IMR-90 (cell line): ENCODE measurements around the gene BTBD10. TPM values are rescaled to one million over a fixed set of nuclear protein-coding genes. Genes with fewer than 3 reads are reported as not detected.

ENCODE experiments used
- ATAC-seq: fragments of 200-7000 bp; cut with Tn5 transposase; 2 replicates; pipeline ENCODE4 v1.9.1; 2020; ENCODE audit warnings: low read depth, mild to moderate bottlenecking, moderate library complexity
- BruUV-seq: library from RNA; stranded (reverse); fragments of 400-500 nt; replicated peaks from 2 replicates; lab custom pipeline; 2021; lab: Mats Ljungman, UMichigan
- CTCF ChIA-PET: fragments of 300-600 bp; formaldehyde crosslinking; extraction: SDS; loops from one replicate; lab custom pipeline; 2021; ENCODE audit warnings: antibody characterized with exemption; lab: Yijun Ruan, JAX
- POLR2A ChIA-PET: fragments of 300-600 bp; sonication (Branson Sonifier 250); formaldehyde crosslinking; loops from one replicate; lab custom pipeline; 2022; ENCODE audit warnings: antibody characterized with exemption; ENCODE audit not compliant: unreplicated experiment; lab: Charles Lee
- DNase-seq: peaks from one replicate; pipeline ENCODE4 v3.0.0; 2013
- H2AFZ ChIP-seq: replicated peaks from 2 replicates; pipeline ENCODE3; 2013; ENCODE audit warnings: low read length, mild to moderate bottlenecking; ENCODE audit not compliant: poor library complexity
- H2AK5ac ChIP-seq: 2 replicates; pipeline ENCODE4 v1.6.1; 2013; ENCODE audit warnings: low read depth, low read length, inconsistent platforms
- H2AK9ac ChIP-seq: replicated peaks from 2 replicates; pipeline ENCODE3; 2013; ENCODE audit warnings: mild to moderate bottlenecking, low read depth, low read length, moderate library complexity; ENCODE audit not compliant: poor library complexity
- H2BK120ac ChIP-seq: 2 replicates; pipeline ENCODE4 v1.6.1; 2013; ENCODE audit warnings: low read depth, low read length, inconsistent platforms
- H2BK15ac ChIP-seq: 3 replicates; pipeline ENCODE4 v1.6.1; 2013; ENCODE audit warnings: low read depth, low read length, inconsistent platforms
- H2BK20ac ChIP-seq: 2 replicates; pipeline ENCODE4 v1.6.1; 2013; ENCODE audit warnings: low read depth, mild to moderate bottlenecking, inconsistent platforms, low read length, moderate library complexity
- H2BK5ac ChIP-seq: 2 replicates; pipeline ENCODE4 v1.6.1; 2013; ENCODE audit warnings: mild to moderate bottlenecking, low read depth, low read length, inconsistent platforms; ENCODE audit not compliant: poor library complexity, severe bottlenecking
- H3K14ac ChIP-seq: replicated peaks from 2 replicates; pipeline ENCODE4 v1.6.1; 2013; ENCODE audit warnings: low read depth, low read length, inconsistent platforms
- H3K18ac ChIP-seq: 2 replicates; pipeline ENCODE4 v1.6.1; 2013; ENCODE audit warnings: low read depth, low read length, control low read depth
- H3K23ac ChIP-seq: 2 replicates; pipeline ENCODE4 v1.6.1; 2013; ENCODE audit warnings: low read depth, low read length, inconsistent platforms
- H3K27ac ChIP-seq: 2 replicates; pipeline ENCODE4 v1.5.1; 2013; ENCODE audit warnings: mild to moderate bottlenecking, control low read depth, low read length; ENCODE audit not compliant: insufficient read depth
- H3K27me3 ChIP-seq: 2 replicates; pipeline ENCODE4 v1.6.1; 2013; ENCODE audit warnings: low read length; ENCODE audit not compliant: control insufficient read depth, insufficient read depth
- H3K36me3 ChIP-seq: 2 replicates; pipeline ENCODE4 v1.6.1; 2013; ENCODE audit warnings: low read length, mixed read lengths; ENCODE audit not compliant: control insufficient read depth, insufficient read depth
- H3K4ac ChIP-seq: 2 replicates; pipeline ENCODE4 v1.6.1; 2013; ENCODE audit warnings: low read depth, low read length, inconsistent platforms
- H3K4me1 ChIP-seq: 2 replicates; pipeline ENCODE4 v1.6.1; 2013; ENCODE audit warnings: low read length, mixed read lengths; ENCODE audit not compliant: control insufficient read depth, insufficient read depth
- H3K4me2 ChIP-seq: 2 replicates; pipeline ENCODE4 v1.6.1; 2013; ENCODE audit warnings: low read depth, mild to moderate bottlenecking, control low read depth, low read length, moderate library complexity
- H3K4me3 ChIP-seq: 2 replicates; pipeline ENCODE4 v1.5.1; 2013; ENCODE audit warnings: low read depth, mild to moderate bottlenecking, control low read depth, low read length, moderate library complexity; ENCODE audit not compliant: insufficient read depth
- H3K56ac ChIP-seq: 2 replicates; pipeline ENCODE4 v1.6.1; 2013; ENCODE audit warnings: low read length, inconsistent platforms; ENCODE audit not compliant: insufficient read depth; ENCODE audit errors: extremely low read depth
- H3K79me1 ChIP-seq, 2 experiments: 2 replicates each; pipeline ENCODE4 v1.6.1; 2013; ENCODE audit warnings: low read length in 2 of 2, inconsistent platforms in 1 of 2, low read depth in 1 of 2
- H3K9ac ChIP-seq: 2 replicates; pipeline ENCODE4 v1.6.1; 2013; ENCODE audit warnings: low read depth, low read length, control low read depth
- H3K9me1 ChIP-seq: 2 replicates; pipeline ENCODE4 v1.6.1; 2013; ENCODE audit warnings: low read length, inconsistent platforms; ENCODE audit not compliant: insufficient read depth
- H3K9me3 ChIP-seq: 2 replicates; pipeline ENCODE4 v1.6.1; 2013; ENCODE audit warnings: low read length; ENCODE audit not compliant: control insufficient read depth, insufficient read depth
- H4K20me1 ChIP-seq: 2 replicates; pipeline ENCODE4 v1.6.1; 2013; ENCODE audit warnings: low read length, inconsistent platforms; ENCODE audit not compliant: insufficient read depth
- H4K5ac ChIP-seq: 2 replicates; pipeline ENCODE4 v1.6.1; 2013; ENCODE audit warnings: mild to moderate bottlenecking, low read depth, low read length, control low read depth
- H4K8ac ChIP-seq, 2 experiments: 2 replicates each; pipeline ENCODE4 v1.6.1; 2013; ENCODE audit warnings: low read depth in 2 of 2, low read length in 2 of 2, control low read depth in 1 of 2, inconsistent platforms in 1 of 2
- H4K91ac ChIP-seq: 2 replicates; pipeline ENCODE4 v1.6.1; 2013; ENCODE audit warnings: low read depth, low read length, inconsistent platforms; ENCODE audit not compliant: insufficient read depth
- CHD1 ChIP-seq: IDR thresholded peaks from 2 replicates; pipeline ENCODE4 v1.6.1; 2012; ENCODE audit warnings: low read depth, low read length, improper control_type of control experiment
- ELK1 ChIP-seq: fragments of 150-350 bp; IDR thresholded peaks from 2 replicates; pipeline ENCODE4 v1.6.1; 2016; ENCODE audit warnings: low read depth, mild to moderate bottlenecking, low read length, moderate library complexity, borderline replicate concordance
- MAZ ChIP-seq: IDR thresholded peaks from 2 replicates; pipeline ENCODE4 v1.6.1; 2012; ENCODE audit warnings: low read depth, mild to moderate bottlenecking, low read length, improper control_type of control experiment, moderate library complexity, borderline replicate concordance
- POLR2A ChIP-seq: IDR thresholded peaks from 2 replicates; pipeline ENCODE4 v1.6.1; 2012; ENCODE audit warnings: mild to moderate bottlenecking, low read depth, low read length
- RAD21 ChIP-seq: IDR thresholded peaks from 2 replicates; pipeline ENCODE4 v1.6.1; 2012; ENCODE audit warnings: low read length, improper control_type of control experiment
- RCOR1 ChIP-seq: IDR thresholded peaks from 2 replicates; pipeline ENCODE4 v1.6.1; 2012; ENCODE audit warnings: mild to moderate bottlenecking, low read length, improper control_type of control experiment; ENCODE audit not compliant: insufficient replicate concordance
- SMC3 ChIP-seq: fragments of 150-350 bp; IDR thresholded peaks from 2 replicates; pipeline ENCODE4 v1.6.1; 2016; ENCODE audit warnings: low read depth, mild to moderate bottlenecking, antibody characterized with exemption, low read length, moderate library complexity
- USF2 ChIP-seq: fragments of 150-350 bp; IDR thresholded peaks from 2 replicates; pipeline ENCODE4 v1.6.1; 2017; ENCODE audit warnings: mild to moderate bottlenecking, antibody characterized with exemption, low read length, low read depth
- WGBS, 2 experiments: methylation state at CpG; one replicate each; pipeline versions ENCODE4 v1.1.5 to v1.1.7; 2013; ENCODE audit warnings: missing lambda C conversion rate in 2 of 2; ENCODE audit not compliant: insufficient read length in 1 of 2; ENCODE audit errors: extremely low coverage in 2 of 2; 5-methylcytosine and 5-hydroxymethylcytosine counted together
- dilution Hi-C: fragments of 300-500 bp; cut with HindIII; formaldehyde crosslinking; loops from one replicate; pipeline ENCODE4 v1.14.3; 2018; ENCODE audit warnings: low sequenced_read_pairs; ENCODE audit not compliant: unreplicated experiment
- in situ Hi-C: fragments of 300-500 bp; cut with MboI; formaldehyde crosslinking; loops from 3 replicates; pipeline ENCODE4 v1.14.3; 2019; ENCODE audit warnings: low sequenced_read_pairs, inconsistent platforms, mixed read lengths
- intact Hi-C: fragments of 100-400 bp; cut with micrococcal nuclease; formaldehyde crosslinking; loops from 2 replicates; pipeline ENCODE4 v1.10.0; 2022
- polyA plus RNA-seq, 3 experiments: library from polyadenylated mRNA; depleted of rRNA; stranded (reverse); fragments of >200 nt; gene quantifications; 2 replicates each; pipeline ENCODE4 v1.2.3, GENCODE V29; 2012; ENCODE audit warnings: low replicate concordance in 1 of 3
- total RNA-seq: library from RNA; depleted of rRNA; stranded (reverse); fragments of >200 nt; gene quantifications from 2 replicates; pipeline ENCODE4 v1.2.3, GENCODE V29; 2012

BTBD10 gene
- total and polyA plus RNA-seq, 2 of the 4 experiments (the other 2 are of a cell fraction), result 32.5 to 59.9 TPM

GRCh38 chr11:13343931-13344717 lies 118.9 kb downstream of the BTBD10 start (continued):
- TF ChIP-seq ELK1, result no peak
- TF ChIP-seq POLR2A, result no peak
- TF ChIP-seq MAZ, result no peak

- Histone ChIP-seq H2BK5ac (no peak overlapping the region), H4K5ac (no peak overlapping the region), H2BK120ac (peak overlapping the region; percentile 16; the same call in 1 of the 2 replicates), H3K56ac (no peak overlapping the region), H2AK9ac (no peak overlapping the region), H4K8ac (peak overlapping the region in 1 of 2 experiments; percentile 21; a peak in 1 of 4 replicates), H3K23ac (no peak overlapping the region), H3K27me3 (no peaks in the 10 kb centered on the region), H3K14ac (peak overlapping the region; percentile 7; the same call in 1 of the 2 replicates), H3K9me1 (peaks cover 29% of the 10 kb centered on the region), H3K79me1 (peaks cover 11 to 63% of the 10 kb centered on the region in 2 experiments; a peak in 3 of 4 replicates), H2BK20ac (peak overlapping the region; percentile 67; the same call in 1 of the 2 replicates), H3K27ac (no peak overlapping the region), H3K4me2 (no peak overlapping the region), H3K9me3 (no peaks in the 10 kb centered on the region), H2AFZ (no peak overlapping the region), H3K9ac (no peak overlapping the region), H2AK5ac (peak overlapping the region; percentile 52; the same call in 1 of the 2 replicates), H3K4me1 (peaks cover 19% of the 10 kb centered on the region), H2BK15ac (0 out of 3 replicates have a peak overlapping the region, but pooled peaks have one; percentile 2), H3K4me3 (no peak overlapping the region), H3K4ac (no peak overlapping the region; the same call in 1 of the 2 replicates), H4K20me1 (no peaks in the 10 kb centered on the region; the same call in 1 of the 2 replicates), H4K91ac (0 out of 2 replicates have a peak overlapping the region, but pooled peaks have one; percentile 2), H3K18ac (no peak overlapping the region), H3K36me3 (no peaks in the 10 kb centered on the region)
- ATAC-seq (no peak), DNase-seq (no peak)
- dilution Hi-C loops (no loop called here), in situ Hi-C loops (loop anchor here (5.0 to 25.0 kb wide), 3 partner anchors 136 to 1031 kb away; no protein-coding TSS in a partner anchor), intact Hi-C loops (no loop called here)
- 100% methylated on average over 1 of the region's 4 CpGs; no CpG with 5 or more reads in 1 of the 2 experiments for WGBS, 2 experiments
- TF ChIP-seq USF2, result no peak
- no peak for TF ChIP-seq RCOR1
- no peak for TF ChIP-seq POLR2A
- no peak for TF ChIP-seq MAZ
- TF ChIP-seq ELK1, result no peak
- TF ChIP-seq CHD1, result no peak
- no peak for TF ChIP-seq RAD21
- TF ChIP-seq SMC3, result no peak
- ChIA-PET POLR2A (no interaction called here), CTCF (interaction anchor here (0.6 to 0.9 kb wide), 4 partner anchors 8 to 133 kb away, joined by 3 to 6 read pairs (median 3); no protein-coding TSS in a partner anchor)
- BruUV-seq, result no TSS peak
Observed at GRCh38 chr11:13343067-13343466, 120.0 kb downstream of the BTBD10 start.
